GM23338 (cell line): ENCODE data around the gene ZNF324. TPM values are rescaled to one million over a fixed set of nuclear protein-coding genes. Genes with fewer than 3 reads are reported as not detected.

Experiments used
- ATAC-seq: fragments of 200-7000 bp; cut with Tn5 transposase; 3 replicates; pipeline ENCODE4 v1.9.1; 2020
- DNase-seq: peaks from one replicate; pipeline ENCODE4 v3.0.0-alpha.2; 2015; ENCODE audit warnings: low spot score
- H2AFZ ChIP-seq: fragments of 200-600 bp; sonication (generic); 2 replicates; pipeline ENCODE4 v1.8.0; 2016; ENCODE audit warnings: antibody characterized with exemption, mild to moderate bottlenecking, moderate library complexity
- H3F3A ChIP-seq: fragments of 200-600 bp; sonication (generic); replicated peaks from 2 replicates; pipeline ENCODE4 v1.8.0; 2017; ENCODE audit warnings: antibody characterized with exemption, mixed run types, low read depth
- H3K27ac ChIP-seq: fragments of 200-600 bp; sonication (generic); 2 replicates; pipeline ENCODE4 v1.6.1; 2016; ENCODE audit warnings: low read depth
- H3K27me3 ChIP-seq: fragments of 200-600 bp; sonication (generic); 2 replicates; pipeline ENCODE4 v1.8.0; 2016; ENCODE audit warnings: mild to moderate bottlenecking, mixed run types, moderate library complexity; ENCODE audit not compliant: insufficient read depth
- H3K36me3 ChIP-seq: fragments of 200-600 bp; sonication (generic); 2 replicates; pipeline ENCODE4 v1.8.0; 2016; ENCODE audit warnings: mild to moderate bottlenecking; ENCODE audit not compliant: insufficient read depth
- H3K4me1 ChIP-seq: fragments of 200-600 bp; sonication (generic); 2 replicates; pipeline ENCODE4 v1.8.0; 2016; ENCODE audit warnings: mild to moderate bottlenecking, moderate library complexity; ENCODE audit not compliant: insufficient read depth
- H3K4me2 ChIP-seq: fragments of 200-600 bp; sonication (generic); 2 replicates; pipeline ENCODE4 v1.7.1; 2017; ENCODE audit warnings: mixed run types
- H3K4me3 ChIP-seq: fragments of 200-600 bp; sonication (generic); 2 replicates; pipeline ENCODE4 v1.6.1; 2016; ENCODE audit warnings: mixed run types
- H3K79me2 ChIP-seq: fragments of 200-600 bp; sonication (generic); replicated peaks from 2 replicates; pipeline ENCODE4 v1.8.0; 2017; ENCODE audit warnings: mild to moderate bottlenecking; ENCODE audit not compliant: insufficient read depth
- H3K9me2 ChIP-seq: fragments of 200-600 bp; sonication (generic); 2 replicates; pipeline ENCODE4 v1.8.0; 2017; ENCODE audit not compliant: insufficient read depth
- H4K20me1 ChIP-seq: fragments of 200-600 bp; sonication (generic); replicated peaks from 2 replicates; pipeline ENCODE4 v1.8.0; 2017; ENCODE audit warnings: mild to moderate bottlenecking; ENCODE audit not compliant: insufficient read depth
- H3K27ac Mint-ChIP-seq: 2 replicates; pipeline ENCODE4 v1.8.0; 2020; ENCODE audit warnings: inconsistent platforms, mild to moderate bottlenecking, moderate library complexity, mixed read lengths
- H3K27me3 Mint-ChIP-seq: 3 replicates; pipeline ENCODE4 v1.8.0; 2022; ENCODE audit warnings: low read depth, mild to moderate bottlenecking, moderate library complexity, mixed read lengths, inconsistent platforms; ENCODE audit not compliant: insufficient read depth, poor library complexity
- H3K36me3 Mint-ChIP-seq: 3 replicates; pipeline ENCODE4 v1.8.0; 2021; ENCODE audit warnings: low read depth, mild to moderate bottlenecking, inconsistent platforms, moderate library complexity, mixed read lengths
- H3K4me1 Mint-ChIP-seq: 3 replicates; pipeline ENCODE4 v1.8.0; 2020; ENCODE audit warnings: mild to moderate bottlenecking, inconsistent platforms, mixed read lengths
- H3K4me3 Mint-ChIP-seq: 3 replicates; pipeline ENCODE4 v1.8.0; 2021; ENCODE audit warnings: moderate library complexity, mild to moderate bottlenecking, inconsistent platforms, mixed read lengths
- H3K9me3 Mint-ChIP-seq: 3 replicates; pipeline ENCODE4 v1.8.0; 2020; ENCODE audit warnings: moderate library complexity, mild to moderate bottlenecking, inconsistent platforms, mixed read lengths
- ETS1 ChIP-seq: IDR thresholded peaks from 2 replicates; pipeline ENCODE4 v1.6.1; 2016; ENCODE audit warnings: antibody characterized with exemption
- EZH2 ChIP-seq: fragments of 200-600 bp; sonication (generic); IDR thresholded peaks from one replicate; pipeline ENCODE4 v1.8.0; 2017; ENCODE audit warnings: antibody characterized with exemption, mild to moderate bottlenecking, low read depth; ENCODE audit not compliant: unreplicated experiment
- EZH2phosphoT487 ChIP-seq: fragments of 200-600 bp; sonication (generic); IDR thresholded peaks from one replicate; pipeline ENCODE4 v1.8.1; 2018; ENCODE audit warnings: antibody characterized with exemption; ENCODE audit not compliant: unreplicated experiment
- JUNB ChIP-seq: IDR thresholded peaks from one replicate; pipeline ENCODE4 v1.6.1; 2016; ENCODE audit warnings: antibody characterized with exemption; ENCODE audit not compliant: unreplicated experiment
- NANOG ChIP-seq: IDR thresholded peaks from 2 replicates; pipeline ENCODE4 v1.6.1; 2016; ENCODE audit warnings: antibody characterized with exemption, borderline replicate concordance
- POLR2AphosphoS5 ChIP-seq: IDR thresholded peaks from 2 replicates; pipeline ENCODE4 v1.6.1; 2016; ENCODE audit warnings: antibody characterized with exemption, low read depth
- REST ChIP-seq: IDR thresholded peaks from one replicate; pipeline ENCODE4 v1.6.1; 2018; ENCODE audit warnings: antibody characterized with exemption; ENCODE audit not compliant: unreplicated experiment
- STAT1 ChIP-seq: IDR thresholded peaks from one replicate; pipeline ENCODE4 v1.6.1; 2016; ENCODE audit warnings: antibody characterized with exemption; ENCODE audit not compliant: unreplicated experiment
- ZNF114 ChIP-seq: fragments of 250-450 bp; sonication (Bioruptor Pico); IDR thresholded peaks from 2 replicates; pipeline ENCODE4 v1.5.0; 2020; ENCODE audit warnings: mild to moderate bottlenecking, moderate library complexity
- ZNF462 ChIP-seq: fragments of 250-450 bp; sonication (Bioruptor Pico); IDR thresholded peaks from 2 replicates; pipeline ENCODE4 v1.5.0; 2020; ENCODE audit warnings: mild to moderate bottlenecking, moderate library complexity
- polyA plus RNA-seq: library from polyadenylated mRNA; unstranded; fragments of >200 nt; fragmentation: Nextera tagmentation; extraction: Ambion mirVana; gene quantifications from 2 replicates; pipeline ENCODE4 v1.2.1, GENCODE V29; 2016
- total RNA-seq: library from RNA; depleted of rRNA; stranded (reverse); fragments of >200 nt; shearing (Covaris generic); gene quantifications from 2 replicates; pipeline ENCODE4 v1.2.3, GENCODE V29; 2014

ZNF324 gene
- total and polyA plus RNA-seq, 2 experiments from 2014 or later = 3.9 to 15.0 TPM

GRCh38 chr19:58466089-58466759, 656 bp upstream of the ZNF324 start:
- Mint-ChIP-seq H3K36me3 (peaks cover 8% of the 10 kb centered on the region; the same call in 2 of the 3 replicates), H3K27ac (no peak overlapping the region), H3K9me3 (no peaks in the 10 kb centered on the region), H3K27me3 (peaks cover 12% of the 10 kb centered on the region), H3K4me3 (peak overlapping the region; percentile 71), H3K4me1 (peaks cover 16% of the 10 kb centered on the region; the same call in 2 of the 3 replicates)
- no peaks in the 10 kb centered on the region for H3K36me3 ChIP-seq
- H3K79me2 ChIP-seq = no peaks in the 10 kb centered on the region
- no peaks in the 10 kb centered on the region for H3K9me2 ChIP-seq
- peak overlapping the region; percentile 76 for H3K4me2 ChIP-seq
- DNase-seq (no peak), ATAC-seq (no peak; the same call in 2 of the 3 replicates)
- H2AFZ ChIP-seq = peak overlapping the region; percentile 99
- H3F3A ChIP-seq = peaks cover 4% of the 10 kb centered on the region
- H3K4me3 ChIP-seq = peak overlapping the region; percentile 83
- H3K27ac ChIP-seq = no peak overlapping the region
- no peaks in the 10 kb centered on the region for H4K20me1 ChIP-seq
- H3K27me3 ChIP-seq = peaks cover 11% of the 10 kb centered on the region
- TF ChIP-seq EZH2phosphoT487 (no peak), NANOG (no peak), POLR2AphosphoS5 (no peak), EZH2 (no peak), JUNB (no peak)
- H3K4me1 ChIP-seq = peaks cover 4% of the 10 kb centered on the region

GRCh38 chr19:58468216-58468839, 1.4 kb downstream of the ZNF324 start:
- Histone ChIP-seq H3K4me1 (peaks cover 4% of the 10 kb centered on the region), H3K27me3 (peaks cover 11% of the 10 kb centered on the region), H3K4me3 (no peak overlapping the region), H3F3A (peaks cover 4% of the 10 kb centered on the region), H3K36me3 (no peaks in the 10 kb centered on the region), H3K79me2 (no peaks in the 10 kb centered on the region), H3K27ac (no peak overlapping the region), H4K20me1 (no peaks in the 10 kb centered on the region), H3K4me2 (no peak overlapping the region), H2AFZ (no peak overlapping the region), H3K9me2 (no peaks in the 10 kb centered on the region)
- Mint-ChIP-seq H3K4me3 (peak overlapping the region; percentile 71), H3K9me3 (no peaks in the 10 kb centered on the region), H3K36me3 (peaks cover 15% of the 10 kb centered on the region), H3K27me3 (peaks cover 17% of the 10 kb centered on the region), H3K4me1 (peaks cover 16% of the 10 kb centered on the region; the same call in 2 of the 3 replicates), H3K27ac (no peak overlapping the region)
- DNase-seq (no peak), ATAC-seq (no peak)
- TF ChIP-seq REST (no peak), JUNB (no peak), ZNF462 (no peak), STAT1 (no peak), ZNF114 (CRISPR knock-in tag) (no peak), NANOG (no peak), EZH2 (no peak), ETS1 (no peak)
